ENCODE data around the gene STARD13.

GRCh38 chr13:33129094-33129832 lies 156.3 kb downstream of the STARD13 start:
- TF ChIP-seq GATA2 (IDR thresholded peaks at IDR 0.05; ENCODE audit: low read depth, low read length) (no peak), GATA3 (IDR thresholded peaks at IDR 0.05; ENCODE audit: low read depth, low read length) (no peak)
